OCI-LY7 (cell line): ENCODE measurements around the gene DIP2A. TPM values are rescaled to one million over a fixed set of nuclear protein-coding genes. Genes with fewer than 3 reads are reported as not detected.
A peak's percentile ranks its signal among the peaks of the same experiment; 100 is the strongest.

Source experiments
- BruUV-seq: library from RNA; stranded (reverse); fragments of 400-500 nt; replicated peaks from 2 replicates; lab custom pipeline; 2021; lab: Mats Ljungman, UMichigan
- CTCF ChIA-PET: fragments of 300-600 bp; sonication (Branson Sonifier 250); formaldehyde crosslinking; loops from one replicate; lab custom pipeline; 2022; ENCODE audit warnings: antibody characterized with exemption; ENCODE audit not compliant: unreplicated experiment; lab: Charles Lee
- POLR2A ChIA-PET: fragments of 300-600 bp; sonication (Branson Sonifier 250); formaldehyde crosslinking; loops from one replicate; lab custom pipeline; 2022; ENCODE audit warnings: antibody characterized with exemption; lab: Charles Lee
- DNase-seq: peaks from one replicate; pipeline ENCODE4 v3.0.0-alpha.2; 2015; ENCODE audit warnings: low spot score
- H2AFZ ChIP-seq: fragments of 200-600 bp; sonication (generic), shearing (Covaris generic); 2 replicates; pipeline ENCODE4 v1.6.1; 2014; ENCODE audit warnings: mild to moderate bottlenecking, antibody characterized with exemption, low read length, moderate library complexity
- H3K27ac ChIP-seq: fragments of 200-600 bp; sonication (generic); 2 replicates; pipeline ENCODE4 v1.5.1; 2014; ENCODE audit warnings: mixed run types, low read depth, mild to moderate bottlenecking, moderate library complexity, low read length, inconsistent platforms; ENCODE audit not compliant: poor library complexity, severe bottlenecking
- H3K36me3 ChIP-seq: fragments of 200-600 bp; sonication (generic); 2 replicates; pipeline ENCODE4 v1.6.1; 2014; ENCODE audit warnings: mild to moderate bottlenecking, antibody characterized with exemption, low read length, moderate library complexity, mixed read lengths; ENCODE audit not compliant: insufficient read depth
- H3K4me1 ChIP-seq: fragments of 200-600 bp; sonication (generic); 2 replicates; pipeline ENCODE4 v1.5.1; 2014; ENCODE audit warnings: mild to moderate bottlenecking, low read length; ENCODE audit not compliant: insufficient read depth, poor library complexity, severe bottlenecking
- H3K4me2 ChIP-seq: fragments of 200-600 bp; sonication (generic); 2 replicates; pipeline ENCODE4 v1.6.1; 2014; ENCODE audit warnings: mild to moderate bottlenecking, low read length
- H3K4me3 ChIP-seq: fragments of 200-600 bp; sonication (generic); 2 replicates; pipeline ENCODE4 v1.5.1; 2014; ENCODE audit warnings: mild to moderate bottlenecking, low read depth, low read length; ENCODE audit not compliant: poor library complexity, severe bottlenecking
- H3K79me2 ChIP-seq: fragments of 200-600 bp; sonication (generic); 2 replicates; pipeline ENCODE4 v1.6.1; 2016; ENCODE audit warnings: low read depth, mild to moderate bottlenecking, low read length, moderate library complexity, mixed read lengths; ENCODE audit not compliant: insufficient read depth
- H3K9me2 ChIP-seq: fragments of 200-600 bp; sonication (generic); 2 replicates; pipeline ENCODE4 v1.6.1; 2016; ENCODE audit warnings: mild to moderate bottlenecking, low read length, mixed read lengths; ENCODE audit not compliant: insufficient read depth
- H3K9me3 ChIP-seq: fragments of 200-600 bp; sonication (generic); 2 replicates; pipeline ENCODE4 v1.6.1; 2014; ENCODE audit warnings: mild to moderate bottlenecking, mixed run types, low read length, mixed read lengths
- H4K20me1 ChIP-seq: fragments of 200-600 bp; sonication (generic); 2 replicates; pipeline ENCODE4 v1.6.1; 2014; ENCODE audit warnings: mild to moderate bottlenecking, antibody characterized with exemption, low read length, moderate library complexity, mixed read lengths; ENCODE audit not compliant: insufficient read depth
- CTCF ChIP-seq: fragments of 200-600 bp; sonication (generic); conservative IDR thresholded peaks from 2 replicates; pipeline ENCODE4 v1.5.1; 2014; ENCODE audit warnings: mild to moderate bottlenecking, antibody characterized with exemption, low read length, moderate library complexity, mixed read lengths
- EZH2phosphoT487 ChIP-seq: fragments of 200-600 bp; sonication (generic); IDR thresholded peaks from 2 replicates; pipeline ENCODE4 v1.6.1; 2018; ENCODE audit warnings: low read depth, borderline replicate concordance, mild to moderate bottlenecking, mixed run types, antibody characterized with exemption, low read length, moderate library complexity, mixed read lengths
- intact Hi-C: fragments of 100-400 bp; cut with micrococcal nuclease; formaldehyde crosslinking; loops from one replicate; pipeline ENCODE4 v1.10.0; 2022; ENCODE audit not compliant: unreplicated experiment
- total RNA-seq, 2 experiments: library from RNA; depleted of rRNA in 1 of 2; stranded (reverse); fragments of >200 nt in 1 of 2; shearing (Covaris generic) in 1 of 2; gene quantifications; 2 replicates each; pipeline ENCODE4 v1.2.3, GENCODE V29; 2014 to 2022

Gene DIP2A
- total RNA-seq, 2 experiments from 2014 or later: 27.9 to 44.7 TPM

- intact Hi-C loops: no loop called here
- peak overlapping the region; percentile 27 for H3K27ac ChIP-seq
- H3K9me3 ChIP-seq: no peaks in the 10 kb centered on the region
- peak overlapping the region; percentile 7 for H3K4me3 ChIP-seq
- no peaks in the 10 kb centered on the region for H3K36me3 ChIP-seq
- H4K20me1 ChIP-seq: no peaks in the 10 kb centered on the region
- CTCF ChIA-PET: no interaction called here
- H2AFZ ChIP-seq: peak overlapping the region; percentile 65
- no TSS peak for BruUV-seq
- no peaks in the 10 kb centered on the region for H3K9me2 ChIP-seq
- peak overlapping the region; percentile 46 for H3K4me2 ChIP-seq
- peaks cover 17% of the 10 kb centered on the region for H3K4me1 ChIP-seq
- no peaks in the 10 kb centered on the region for H3K79me2 ChIP-seq
- TF ChIP-seq EZH2phosphoT487: no peak
- 0 out of 2 replicates have a peak, but pooled peaks have one; percentile 26 for TF ChIP-seq CTCF
- peak; percentile 84 for DNase-seq
- POLR2A ChIA-PET: interaction anchor here (0.6 to 2.2 kb wide), 4 partner anchors 11 to 49 kb away, joined by 3 to 7 read pairs (median 4); no protein-coding TSS in a partner anchor
Measured at GRCh38 chr21:46585191-46585953, 126.7 kb downstream of the DIP2A start.

- intact Hi-C loops: no loop called here
- BruUV-seq: no TSS peak
- ChIA-PET POLR2A (interaction anchor here (0.7 kb wide), 1 partner anchor 81 kb away, joined by 3 read pairs; no protein-coding TSS in a partner anchor), CTCF (no interaction called here)
- no peaks in the 10 kb centered on the region for H3K4me1 ChIP-seq
- no peak overlapping the region for H3K4me2 ChIP-seq
- H3K27ac ChIP-seq: no peak overlapping the region
- TF ChIP-seq EZH2phosphoT487 (no peak), CTCF (no peak)
- no peaks in the 10 kb centered on the region for H4K20me1 ChIP-seq
- H3K36me3 ChIP-seq: no peaks in the 10 kb centered on the region
- no peak overlapping the region for H3K4me3 ChIP-seq
- no peaks in the 10 kb centered on the region for H3K9me2 ChIP-seq
- H3K79me2 ChIP-seq: no peaks in the 10 kb centered on the region
- peak; percentile 27 for DNase-seq
- H2AFZ ChIP-seq: no peak overlapping the region
- H3K9me3 ChIP-seq: 0 out of 2 replicates have a peak, but pooled peaks cover 10% of the 10 kb centered on the region
Measured at GRCh38 chr21:46594276-46594675, 135.6 kb downstream of the DIP2A start.

- Histone ChIP-seq H3K79me2 (no peaks in the 10 kb centered on the region), H3K4me1 (no peaks in the 10 kb centered on the region), H4K20me1 (no peaks in the 10 kb centered on the region), H3K27ac (no peak overlapping the region), H3K4me3 (no peak overlapping the region), H3K4me2 (no peak overlapping the region), H3K9me3 (0 out of 2 replicates have a peak, but pooled peaks cover 10% of the 10 kb centered on the region), H3K9me2 (no peaks in the 10 kb centered on the region), H2AFZ (no peak overlapping the region), H3K36me3 (no peaks in the 10 kb centered on the region)
- intact Hi-C loops: no loop called here
- CTCF ChIA-PET: no interaction called here
- DNase-seq: no peak
- POLR2A ChIA-PET: no interaction called here
- TF ChIP-seq EZH2phosphoT487 (no peak), CTCF (no peak)
- BruUV-seq: no TSS peak
Measured at GRCh38 chr21:46596201-46596600, 137.5 kb downstream of the DIP2A start.
